GM12878 (cell line): ENCODE results near the gene ATP1B2. TPM values are rescaled to one million over a fixed set of nuclear protein-coding genes. Genes with fewer than 3 reads are reported as not detected.

ENCODE experiments used
- ATAC-seq: fragments of 200-7000 bp; cut with Tn5 transposase; 3 replicates; pipeline ENCODE4 v1.9.1; 2020; ENCODE audit warnings: mild to moderate bottlenecking, moderate library complexity
- BruUV-seq: library from RNA; stranded (reverse); fragments of 400-500 nt; replicated peaks from 2 replicates; lab custom pipeline; 2021; lab: Mats Ljungman, UMichigan
- CTCF ChIA-PET: fragments of 300-600 bp; sonication (Branson Sonifier 250); formaldehyde crosslinking; extraction: SDS; loops from one replicate; lab custom pipeline; 2021; ENCODE audit warnings: inconsistent platforms; lab: Yijun Ruan, JAX
- POLR2A ChIA-PET: fragments of 350-600 bp; formaldehyde crosslinking; extraction: SDS; loops from one replicate; lab custom pipeline; 2021; ENCODE audit warnings: inconsistent platforms; lab: Charles Lee
- RAD21 ChIA-PET: fragments of 300-600 bp; sonication (Branson Sonifier 250); formaldehyde crosslinking; loops from one replicate; lab custom pipeline; 2023; ENCODE audit warnings: antibody characterized with exemption; ENCODE audit not compliant: unreplicated experiment; lab: Charles Lee
- SMC1A ChIA-PET: fragments of 300-600 bp; sonication (Branson Sonifier 250); formaldehyde crosslinking; loops from one replicate; lab custom pipeline; 2023; ENCODE audit not compliant: unreplicated experiment, uncharacterized antibody; lab: Charles Lee
- DNase-seq: peaks from one replicate; pipeline ENCODE4 v3.0.0-alpha.2; 2011; ENCODE audit warnings: low read depth, low spot score
- FAIRE-seq: peaks from 3 replicates; lab custom pipeline; 2011; peaks lifted over from hg19 to GRCh38; lab: Jason Lieb, UNC
- H2AFZ ChIP-seq: 2 replicates; pipeline ENCODE4 v1.6.0; 2011; ENCODE audit warnings: low read depth, low read length, control low read depth; ENCODE audit not compliant: control insufficient read depth
- H3K27ac ChIP-seq: 2 replicates; pipeline ENCODE4 v1.5.1; 2011; ENCODE audit warnings: control low read depth; ENCODE audit not compliant: control insufficient read depth, insufficient read depth
- H3K27me3 ChIP-seq, 2 experiments: replicated peaks in 1 of 2; 2 replicates each; pipeline versions ENCODE4 v1.6.0 to v1.6.1; 2011; ENCODE audit warnings: low read length in 1 of 2; ENCODE audit not compliant: control insufficient read depth in 2 of 2, insufficient read depth in 2 of 2
- H3K36me3 ChIP-seq, 2 experiments: 2 replicates each; pipeline ENCODE4 v1.5.1; 2011; ENCODE audit warnings: low read length in 1 of 2; ENCODE audit not compliant: control insufficient read depth in 2 of 2, insufficient read depth in 2 of 2
- H3K4me1 ChIP-seq: 2 replicates; pipeline ENCODE4 v1.6.1; 2011; ENCODE audit warnings: mild to moderate bottlenecking, low read length, moderate library complexity, mixed read lengths; ENCODE audit not compliant: control insufficient read depth, insufficient read depth
- H3K4me2 ChIP-seq: 2 replicates; pipeline ENCODE4 v1.6.0; 2011; ENCODE audit warnings: control low read depth; ENCODE audit not compliant: control insufficient read depth, insufficient read depth
- H3K4me3 ChIP-seq: fragments of 200-600 bp; sonication (generic); 2 replicates; pipeline ENCODE4 v1.5.1; 2016
- H3K79me2 ChIP-seq: 2 replicates; pipeline ENCODE4 v1.6.0; 2011; ENCODE audit warnings: low read length; ENCODE audit not compliant: control insufficient read depth, insufficient read depth
- H3K9ac ChIP-seq: 2 replicates; pipeline ENCODE4 v1.8.0; 2011; ENCODE audit warnings: low read length, control low read depth, mixed read lengths; ENCODE audit not compliant: control insufficient read depth, insufficient read depth
- H3K9me3 ChIP-seq: replicated peaks from 3 replicates; pipeline ENCODE4 v1.5.1; 2011; ENCODE audit warnings: mild to moderate bottlenecking, low read length; ENCODE audit not compliant: control insufficient read depth, insufficient read depth
- H4K20me1 ChIP-seq: 2 replicates; pipeline ENCODE4 v1.6.0; 2011; ENCODE audit not compliant: control insufficient read depth, insufficient read depth
- ATF7 ChIP-seq: fragments of 450-650 bp; IDR thresholded peaks from 2 replicates; pipeline ENCODE4 v1.6.1; 2016; ENCODE audit warnings: low read depth, mild to moderate bottlenecking
- BRCA1 ChIP-seq: IDR thresholded peaks from 2 replicates; pipeline ENCODE4 v1.6.1; 2011; ENCODE audit warnings: low read depth, low read length, improper control_type of control experiment
- CHD4 ChIP-seq: fragments of 200-600 bp; sonication (generic); IDR thresholded peaks from 2 replicates; pipeline ENCODE4 v1.6.1; 2016; ENCODE audit warnings: mild to moderate bottlenecking
- GATAD2B ChIP-seq: fragments of 450-650 bp; conservative IDR thresholded peaks from 2 replicates; pipeline ENCODE4 v1.6.1; 2017; ENCODE audit warnings: low read depth, mild to moderate bottlenecking, moderate library complexity
- HCFC1 ChIP-seq: fragments of 150-350 bp; IDR thresholded peaks from 2 replicates; pipeline ENCODE4 v1.6.1; 2014; ENCODE audit warnings: low read length
- IKZF1 ChIP-seq: fragments of 450-650 bp; conservative IDR thresholded peaks from 2 replicates; pipeline ENCODE4 v1.6.1; 2017; ENCODE audit warnings: antibody characterized with exemption, mild to moderate bottlenecking
- MEF2B ChIP-seq: fragments of 450-650 bp; IDR thresholded peaks from 2 replicates; pipeline ENCODE4 v1.6.1; 2018; ENCODE audit warnings: mild to moderate bottlenecking, moderate library complexity; ENCODE audit not compliant: partially characterized antibody, poor library complexity, severe bottlenecking
- NFYB ChIP-seq: IDR thresholded peaks from 2 replicates; pipeline ENCODE4 v1.6.1; 2011; ENCODE audit warnings: low read depth, mild to moderate bottlenecking, low read length, improper control_type of control experiment, moderate library complexity; ENCODE audit not compliant: insufficient read depth
- TBL1XR1 ChIP-seq: IDR thresholded peaks from 2 replicates; pipeline ENCODE4 v1.6.1; 2012; ENCODE audit warnings: low read depth, low read length, improper control_type of control experiment
- WGBS: methylation state at CpG from one replicate; pipeline ENCODE4 v1.1.6; 2016; ENCODE audit warnings: low lambda C conversion rate; ENCODE audit not compliant: insufficient replicate concordance, insufficient coverage; ENCODE audit errors: missing lambda C conversion rate; 5-methylcytosine and 5-hydroxymethylcytosine counted together
- in situ Hi-C: fragments of 300-500 bp; cut with MboI; formaldehyde crosslinking; loops from 9 replicates; pipeline ENCODE4 v1.14.3; 2018; ENCODE audit warnings: mixed read lengths
- intact Hi-C: fragments of 100-400 bp; cut with micrococcal nuclease; formaldehyde crosslinking; loops from one replicate; pipeline ENCODE4 v1.14.2; 2022; ENCODE audit not compliant: unreplicated experiment
- polyA plus RNA-seq, 11 experiments: library from polyadenylated mRNA; depleted of rRNA in 4 of 11; unstranded in 6 of 11; stranded (reverse) in 5 of 11; fragments of >200 nt; fragmentation: Nextera tagmentation in 4 of 11; fragmentation: Illumina TruSeq in 1 of 11; extraction: Ambion mirVana in 4 of 11; extraction: Trizol in 1 of 11; gene quantifications; 1 replicate in 1 of 11; 2 replicates in 10 of 11; pipeline versions ENCODE4 v1.2.1 to v1.2.3, GENCODE V29; 2011 to 2016; ENCODE audit warnings: inconsistent platforms in 2 of 11, missing spikeins in 2 of 11, low read depth in 1 of 11
- total RNA-seq, 4 experiments: library from RNA; depleted of rRNA in 3 of 4; stranded (reverse); fragments of >200 nt in 3 of 4; fragmentation: Illumina TruSeq in 1 of 4; extraction: Trizol in 1 of 4; gene quantifications; 2 replicates each; pipeline versions ENCODE4 v1.2.1 to v1.2.3, GENCODE V29; 2013 to 2021

The ATP1B2 gene
- total and polyA plus RNA-seq, 10 of the 15 experiments (the other 5 are each of a cell fraction or from before 2014, with no cell fraction given): 0.03 to 0.29 (median 0.15) TPM; not detected in 3

GRCh38 chr17:7654832-7655540 is 4.3 kb downstream of the ATP1B2 start:
- POLR2A ChIA-PET: no interaction called here
- H4K20me1 ChIP-seq: no peaks in the 10 kb centered on the region
- 48% methylated on average over 16 of the region's 16 CpGs for WGBS

GRCh38 chr17:7655541-7655840 is 4.8 kb downstream of the ATP1B2 start:
- H4K20me1 ChIP-seq: no peaks in the 10 kb centered on the region
- ATAC-seq: peak; percentile 47
- no peak overlapping the region for H3K27ac ChIP-seq
- H3K36me3 ChIP-seq: no peaks in the 10 kb centered on the region
- WGBS: 36% methylated on average over 17 of the region's 17 CpGs
- ChIA-PET RAD21 (no interaction called here), CTCF (interaction anchor here (1.0 kb wide), 2 partner anchors 23 to 32 kb away, joined by 3 to 5 read pairs; partner anchors contain the start of gene TP53), POLR2A (interaction anchor here (0.7 kb wide), 1 partner anchor 33 kb away, joined by 6 read pairs; the partner anchor contains the start of gene WRAP53), SMC1A (interaction anchor here (1.4 kb wide), 1 partner anchor 32 kb away, joined by 3 read pairs; the partner anchor contains the start of gene TP53)
- in situ Hi-C loops: no loop called here
- no peak for FAIRE-seq
- BruUV-seq: no TSS peak
- H3K9ac ChIP-seq: no peak overlapping the region
- H3K27me3 ChIP-seq: peaks cover 5 to 6% of the 10 kb centered on the region in 2 experiments
- H3K4me3 ChIP-seq: no peak overlapping the region
- TF ChIP-seq IKZF1: 0 out of 2 replicates have a peak, but pooled peaks have one; percentile 17
- TF ChIP-seq MEF2B: peak; percentile 70
- no peak for TF ChIP-seq ATF7
- H2AFZ ChIP-seq: no peak overlapping the region
- no peaks in the 10 kb centered on the region for H3K79me2 ChIP-seq
- H3K4me2 ChIP-seq: no peak overlapping the region
- no peak for DNase-seq
- intact Hi-C loops: no loop called here
- no peaks in the 10 kb centered on the region for H3K9me3 ChIP-seq
- H3K4me1 ChIP-seq: no peaks in the 10 kb centered on the region

More at GRCh38 chr17:7654832-7655540, 4.3 kb downstream of the ATP1B2 start:
- intact Hi-C loops: no loop called here
- FAIRE-seq (no peak), ATAC-seq (no peak; the same call in 2 of the 3 replicates), DNase-seq (no peak)
- no peak for TF ChIP-seq HCFC1
- no peak for TF ChIP-seq CHD4
- TF ChIP-seq BRCA1: no peak
- TF ChIP-seq NFYB: no peak
- TF ChIP-seq TBL1XR1: no peak
- no peak for TF ChIP-seq GATAD2B
- no peak overlapping the region for H3K9ac ChIP-seq
- peaks cover 5 to 11% of the 10 kb centered on the region in 2 experiments for H3K27me3 ChIP-seq
- no peak overlapping the region for H3K27ac ChIP-seq
- no TSS peak for BruUV-seq
- peaks cover 3% of the 10 kb centered on the region; the same call in 1 of the 2 replicates for H3K4me1 ChIP-seq
- RAD21 ChIA-PET: interaction anchor here (0.9 kb wide), 1 partner anchor 33 kb away, joined by 4 read pairs; the partner anchor contains the start of genes TP53 and WRAP53
- H3K36me3 ChIP-seq: no peaks in the 10 kb centered on the region
- H3K4me2 ChIP-seq: no peak overlapping the region
- H2AFZ ChIP-seq: no peak overlapping the region
- H3K9me3 ChIP-seq: no peaks in the 10 kb centered on the region
- CTCF ChIA-PET: interaction anchor here (0.9 to 1.0 kb wide), 3 partner anchors 12 to 32 kb away, joined by 3 to 5 read pairs (median 3); partner anchors contain the start of gene TP53
- SMC1A ChIA-PET: no interaction called here
- H3K4me3 ChIP-seq: no peak overlapping the region
- in situ Hi-C loops: no loop called here
- H3K79me2 ChIP-seq: no peaks in the 10 kb centered on the region
